Aorta (tissue), 5 donors: ENCODE measurements around the gene BTN3A1. TPM values are rescaled to one million over a fixed set of nuclear protein-coding genes. Genes with fewer than 3 reads are reported as not detected.

ENCODE experiments used
- ATAC-seq: fragments of 200-7000 bp; cut with Tn5 transposase; one replicate; pipeline ENCODE4 v1.9.1; 2022; ENCODE audit warnings: moderate library complexity; ENCODE audit not compliant: low FRiP score
- DNase-seq, 2 donors: peaks; one replicate each; pipeline ENCODE4 v3.0.0-alpha.2; 2020
- H3K27ac ChIP-seq, 2 donors: one replicate each; pipeline ENCODE4 v1.5.1; 2013; ENCODE audit warnings: low read length in 2 of 2, mild to moderate bottlenecking in 2 of 2, moderate library complexity in 2 of 2, control low read depth in 1 of 2, inconsistent platforms in 1 of 2, low read depth in 1 of 2
- H3K27me3 ChIP-seq, 2 donors: one replicate each; pipeline ENCODE4 v1.6.1; 2013; ENCODE audit warnings: control low read depth in 1 of 2, low read length in 1 of 2, mild to moderate bottlenecking in 1 of 2, moderate library complexity in 1 of 2; ENCODE audit not compliant: insufficient read depth in 2 of 2, control insufficient read depth in 1 of 2
- H3K36me3 ChIP-seq, 2 donors: one replicate each; pipeline ENCODE4 v1.6.1; 2013; ENCODE audit warnings: control low read depth in 1 of 2, low read length in 1 of 2, mild to moderate bottlenecking in 1 of 2; ENCODE audit not compliant: insufficient read depth in 2 of 2, control insufficient read depth in 1 of 2
- H3K4me1 ChIP-seq, 2 donors: one replicate each; pipeline ENCODE4 v1.6.1; 2013; ENCODE audit warnings: low read length in 2 of 2, control low read depth in 1 of 2, mild to moderate bottlenecking in 1 of 2, moderate library complexity in 1 of 2; ENCODE audit not compliant: insufficient read depth in 2 of 2, control insufficient read depth in 1 of 2
- H3K4me3 ChIP-seq, 2 donors: one replicate each; pipeline ENCODE4 v1.5.1; 2013; ENCODE audit warnings: low read length in 2 of 2, control low read depth in 1 of 2, mild to moderate bottlenecking in 1 of 2
- H3K9me3 ChIP-seq: one replicate; pipeline ENCODE4 v1.6.1; 2013; ENCODE audit warnings: mild to moderate bottlenecking, low read length; ENCODE audit not compliant: control insufficient read depth
- WGBS, 2 donors: extraction: QIAGEN DNeasy Blood & Tissue Kit; methylation state at CpG; one replicate each; pipeline ENCODE4 v1.1.7; 2013; 5-methylcytosine and 5-hydroxymethylcytosine counted together
- intact Hi-C, 2 donors: fragments of 100-400 bp; cut with DNase I; formaldehyde crosslinking; loops; one replicate each; pipeline versions ENCODE4 v1.14.2 to v1.15.0; 2022
- polyA plus RNA-seq, 2 donors: library from polyadenylated mRNA; stranded (reverse); fragments of 200-250 nt; gene quantifications; one replicate each; pipeline ENCODE4 v1.2.3, GENCODE V29; 2013
- total RNA-seq, 2 donors: library from RNA; stranded (reverse); fragmentation: NEBNext Ultra II Directional; extraction: Animal tissue kit (Norgen Biotek cat#: 25700); gene quantifications; one replicate each; pipeline ENCODE4 v1.2.1, GENCODE V29; 2021
- donor health status: healthy with polysubstance abuse.
- donor health status: Bipolar disorder and iron deficiency.
- donor health status: DM: no; HTN: no; CAD: no.
- donor health status: DM: no; HTN: no; CAD: no.
- donor health status: DM: yes; HTN: yes; CAD: no.

The BTN3A1 gene
- total and polyA plus RNA-seq, 4 donors = 3.5 to 40.7 (median 11.9) TPM

GRCh38 chr6:26464014-26464413 is 61.9 kb downstream of the BTN3A1 start:
- DNase-seq (no peak), ATAC-seq (no peak)
- 93% methylated on average over 4 of the region's 4 CpGs for WGBS, 2 donors
- intact Hi-C loops = no loop called here
- Histone ChIP-seq H3K27ac (no peak overlapping the region), H3K27me3 (no peaks in the 10 kb centered on the region), H3K36me3 (peaks cover 19 to 21% of the 10 kb centered on the region in 2 donors), H3K4me3 (no peak overlapping the region), H3K4me1 (peaks cover 0 to 5% of the 10 kb centered on the region in 2 donors), H3K9me3 (no peaks in the 10 kb centered on the region)

DNA sequence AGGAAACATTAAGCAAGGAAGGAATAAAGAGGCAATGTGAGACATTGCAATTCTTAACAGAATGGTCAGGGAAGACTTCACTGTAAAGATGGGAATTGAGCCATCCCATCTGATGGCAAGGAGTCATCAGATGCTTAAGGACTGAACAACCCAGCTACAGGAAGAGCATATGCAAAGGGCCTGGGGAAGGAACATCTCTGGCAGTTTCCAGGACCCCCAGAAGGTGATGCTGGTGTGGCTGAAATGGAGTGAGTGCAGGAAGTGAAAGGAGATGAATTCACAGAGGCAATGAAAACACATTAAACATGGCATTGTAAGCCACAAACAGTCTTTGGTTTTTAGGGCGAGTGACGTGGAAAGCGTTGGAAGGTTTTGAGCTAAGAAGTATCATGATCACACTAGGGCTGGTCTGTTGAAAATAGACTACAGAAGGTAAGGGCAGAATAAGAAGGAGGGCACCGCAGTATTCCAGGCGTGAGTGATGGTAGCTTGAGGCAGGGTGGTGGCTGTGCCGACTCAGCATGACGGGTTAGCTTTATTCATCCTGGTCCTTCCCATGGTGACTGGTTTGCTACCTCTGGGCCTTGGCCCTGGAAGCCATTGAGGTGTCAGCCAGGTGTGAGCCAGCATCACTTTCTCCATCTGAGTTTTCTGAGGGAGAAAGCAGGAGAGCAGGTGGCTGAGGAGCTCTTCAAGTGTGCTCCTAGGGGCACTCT is 62.5 kb downstream of the BTN3A1 start:
- no peak for DNase-seq
- no peaks in the 10 kb centered on the region for H3K9me3 ChIP-seq
- no peak for ATAC-seq
- peaks cover 21 to 23% of the 10 kb centered on the region in 2 donors for H3K36me3 ChIP-seq
- H3K4me1 ChIP-seq = peaks cover 0 to 5% of the 10 kb centered on the region in 2 donors
- intact Hi-C loops = no loop called here
- H3K4me3 ChIP-seq = no peak overlapping the region
- 95 to 99% methylated on average over 7 of the region's 7 CpGs for WGBS, 2 donors
- no peaks in the 10 kb centered on the region for H3K27me3 ChIP-seq
- no peak overlapping the region for H3K27ac ChIP-seq

Other genes starting within 250 kb of the BTN3A1 start
- 10 to 100 TPM; 12.8 to 53.7 TPM for gene BTN3A2, start 37.1 kb upstream of the BTN3A1 start, total RNA-seq
- gene BTN3A2, start 37.1 kb upstream of the BTN3A1 start, polyA plus RNA-seq = 10 to 100 TPM in 1 of 2 donors, 1 to 10 TPM in 1; 9.1 to 18.2 TPM
- gene BTN2A2, start 19.2 kb upstream of the BTN3A1 start, total RNA-seq = 10 to 100 TPM; 15.7 to 22.3 TPM
- gene BTN2A2, start 19.2 kb upstream of the BTN3A1 start, polyA plus RNA-seq = 10 to 100 TPM in 1 of 2 donors, 1 to 10 TPM in 1; 3.9 to 13.4 TPM
- 10 to 100 TPM; 12.8 to 45.1 TPM for gene BTN3A3, start 38.2 kb downstream of the BTN3A1 start, total RNA-seq
- 1 to 10 TPM; 3.1 to 9.7 TPM for gene BTN3A3, start 38.2 kb downstream of the BTN3A1 start, polyA plus RNA-seq
- gene BTN2A1, start 55.7 kb downstream of the BTN3A1 start, total RNA-seq = 10 to 100 TPM; 37.6 to 41.6 TPM
- 10 to 100 TPM; 14.1 to 40.4 TPM for gene BTN2A1, start 55.7 kb downstream of the BTN3A1 start, polyA plus RNA-seq
- not detected for gene BTN1A1, start 98.0 kb downstream of the BTN3A1 start, total RNA-seq
- gene BTN1A1, start 98.0 kb downstream of the BTN3A1 start, polyA plus RNA-seq = not detected
- 10 to 100 TPM; 48.4 to 69.0 TPM for gene HMGN4, start 136.1 kb downstream of the BTN3A1 start, total RNA-seq
- gene HMGN4, start 136.1 kb downstream of the BTN3A1 start, polyA plus RNA-seq = 10 to 100 TPM; 36.4 to 43.8 TPM
- gene ABT1, start 194.7 kb downstream of the BTN3A1 start, total RNA-seq = 10 to 100 TPM; 10.7 TPM
- gene ABT1, start 194.7 kb downstream of the BTN3A1 start, polyA plus RNA-seq = 10 to 100 TPM in 1 of 2 donors, 1 to 10 TPM in 1; 8.4 to 10.3 TPM